Type B pancreatic cell (in vitro differentiated cells): Measurements from ENCODE around the gene SND1. TPM values are rescaled to one million over a fixed set of nuclear protein-coding genes. Genes with fewer than 3 reads are reported as not detected.

Experiments used
- DNase-seq: peaks from one replicate; pipeline ENCODE4 v3.0.0; 2021; ENCODE audit warnings: mixed read lengths; ENCODE audit not compliant: unreplicated experiment; ENCODE audit errors: extremely low spot score
- H3K27ac Mint-ChIP-seq: 2 replicates; pipeline ENCODE4 v1.8.0; 2021; ENCODE audit warnings: mild to moderate bottlenecking, mixed read lengths
- H3K27me3 Mint-ChIP-seq: 2 replicates; pipeline ENCODE4 v1.8.0; 2021; ENCODE audit warnings: mixed read lengths
- H3K36me3 Mint-ChIP-seq: 2 replicates; pipeline ENCODE4 v1.8.0; 2021; ENCODE audit warnings: mixed read lengths
- H3K4me1 Mint-ChIP-seq: one replicate; pipeline ENCODE4 v1.8.0; 2021; ENCODE audit warnings: mixed read lengths; ENCODE audit not compliant: unreplicated experiment
- H3K4me3 Mint-ChIP-seq: 2 replicates; pipeline ENCODE4 v1.8.0; 2021; ENCODE audit warnings: mild to moderate bottlenecking, mixed read lengths
- H3K9me3 Mint-ChIP-seq: 2 replicates; pipeline ENCODE4 v1.8.0; 2021; ENCODE audit warnings: mixed read lengths
- CTCF ChIP-seq: fragments of 200-600 bp; sonication (generic); conservative IDR thresholded peaks from 2 replicates; pipeline ENCODE4 v1.5.0; 2021; ENCODE audit warnings: antibody characterized with exemption, mild to moderate bottlenecking
- total RNA-seq: library from RNA; stranded (reverse); gene quantifications from 2 replicates; pipeline ENCODE4 v1.2.1, GENCODE V29; 2021; ENCODE audit warnings: low replicate concordance

SND1 gene
- total RNA-seq, 1 donor from 2014 or later = 199 TPM

- Mint-ChIP-seq H3K9me3 (no peaks in the 10 kb centered on the region), H3K27ac (no peak overlapping the region), H3K27me3 (no peaks in the 10 kb centered on the region), H3K36me3 (peaks cover 18% of the 10 kb centered on the region), H3K4me3 (no peak overlapping the region), H3K4me1 (peaks cover 6% of the 10 kb centered on the region)
- no peak for TF ChIP-seq CTCF
- DNase-seq = no peak
Observed at GRCh38 chr7:127745445-127745844, 93.5 kb downstream of the SND1 start.

GRCh38 chr7:127751062-127751461, 99.1 kb downstream of the SND1 start:
- Mint-ChIP-seq H3K4me1 (peaks cover 12% of the 10 kb centered on the region), H3K27me3 (no peaks in the 10 kb centered on the region), H3K27ac (no peak overlapping the region), H3K36me3 (peaks cover 13% of the 10 kb centered on the region), H3K9me3 (no peaks in the 10 kb centered on the region), H3K4me3 (no peak overlapping the region)
- no peak for TF ChIP-seq CTCF
- no peak for DNase-seq

GRCh38 chr7:127751490-127752448, 99.8 kb downstream of the SND1 start:
- peaks cover 17% of the 10 kb centered on the region for H3K4me1 Mint-ChIP-seq
- H3K27ac Mint-ChIP-seq = no peak overlapping the region
- no peak for TF ChIP-seq CTCF

GRCh38 chr7:127752829-127753228, 100.8 kb downstream of the SND1 start:
- H3K4me1 Mint-ChIP-seq = peaks cover 17% of the 10 kb centered on the region
- H3K36me3 Mint-ChIP-seq = peaks cover 8% of the 10 kb centered on the region
- DNase-seq = no peak

More at GRCh38 chr7:127751490-127752448, 99.8 kb downstream of the SND1 start:
- H3K27me3 Mint-ChIP-seq = no peaks in the 10 kb centered on the region
- H3K36me3 Mint-ChIP-seq = peaks cover 11% of the 10 kb centered on the region
- no peak overlapping the region for H3K4me3 Mint-ChIP-seq
- no peaks in the 10 kb centered on the region for H3K9me3 Mint-ChIP-seq
- no peak for DNase-seq

GRCh38 chr7:127754457-127754856, 102.5 kb downstream of the SND1 start:
- no peaks in the 10 kb centered on the region for H3K36me3 Mint-ChIP-seq
- no peak for DNase-seq
- no peak for TF ChIP-seq CTCF
- no peak overlapping the region for H3K27ac Mint-ChIP-seq
- H3K27me3 Mint-ChIP-seq = no peaks in the 10 kb centered on the region
- peaks cover 17% of the 10 kb centered on the region for H3K4me1 Mint-ChIP-seq
- H3K9me3 Mint-ChIP-seq = no peaks in the 10 kb centered on the region
- no peak overlapping the region for H3K4me3 Mint-ChIP-seq

More at GRCh38 chr7:127752829-127753228, 100.8 kb downstream of the SND1 start:
- Mint-ChIP-seq H3K27me3 (no peaks in the 10 kb centered on the region), H3K27ac (no peak overlapping the region), H3K9me3 (no peaks in the 10 kb centered on the region), H3K4me3 (no peak overlapping the region)
- no peak for TF ChIP-seq CTCF
